WI38 (cell line): ENCODE data around the gene TUBA4B.
"Not testable (repeated sequence)": the region's sequence is repeated elsewhere in the genome, so short reads cannot be mapped to it uniquely, and the experiment has no call there.

Experiments
- H3K4me3 ChIP-seq: 2 replicates; pipeline ENCODE4 v1.5.1; 2011; ENCODE audit warnings: low read depth, mild to moderate bottlenecking, control low read depth, low read length
- CTCF ChIP-seq: IDR thresholded peaks from 2 replicates; pipeline ENCODE4 v1.5.1; 2012; ENCODE audit warnings: low read depth, mild to moderate bottlenecking, control low read depth, low read length

The TUBA4B gene

GRCh38 chr2:219251656-219252055, 1.4 kb upstream of the TUBA4B start:
- TF ChIP-seq CTCF = no peak
- H3K4me3 ChIP-seq = no peak overlapping the region

GRCh38 chr2:219252084-219252483, 959 bp upstream of the TUBA4B start:
- H3K4me3 ChIP-seq = no peak overlapping the region

DNA sequence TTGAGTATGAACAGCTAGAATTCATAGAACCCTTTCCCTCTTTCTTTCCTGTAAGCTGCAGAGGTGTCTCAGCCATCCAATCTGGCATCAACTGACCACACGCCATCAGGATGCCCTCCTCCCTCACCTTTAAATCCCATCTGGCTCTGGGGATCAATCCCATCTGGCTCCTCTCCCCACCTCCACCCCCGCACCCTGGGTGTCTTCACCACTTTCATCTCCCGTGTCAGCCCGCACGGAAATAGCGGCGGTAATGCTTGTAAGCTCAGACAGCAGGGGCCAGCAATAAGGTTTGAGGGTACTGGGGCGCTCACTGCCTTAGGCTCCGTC, 508 bp upstream of the TUBA4B start:
- peak overlapping the region; percentile 54 for H3K4me3 ChIP-seq
- no peak for TF ChIP-seq CTCF

More at GRCh38 chr2:219252084-219252483, 959 bp upstream of the TUBA4B start:
- TF ChIP-seq CTCF = no peak

DNA sequence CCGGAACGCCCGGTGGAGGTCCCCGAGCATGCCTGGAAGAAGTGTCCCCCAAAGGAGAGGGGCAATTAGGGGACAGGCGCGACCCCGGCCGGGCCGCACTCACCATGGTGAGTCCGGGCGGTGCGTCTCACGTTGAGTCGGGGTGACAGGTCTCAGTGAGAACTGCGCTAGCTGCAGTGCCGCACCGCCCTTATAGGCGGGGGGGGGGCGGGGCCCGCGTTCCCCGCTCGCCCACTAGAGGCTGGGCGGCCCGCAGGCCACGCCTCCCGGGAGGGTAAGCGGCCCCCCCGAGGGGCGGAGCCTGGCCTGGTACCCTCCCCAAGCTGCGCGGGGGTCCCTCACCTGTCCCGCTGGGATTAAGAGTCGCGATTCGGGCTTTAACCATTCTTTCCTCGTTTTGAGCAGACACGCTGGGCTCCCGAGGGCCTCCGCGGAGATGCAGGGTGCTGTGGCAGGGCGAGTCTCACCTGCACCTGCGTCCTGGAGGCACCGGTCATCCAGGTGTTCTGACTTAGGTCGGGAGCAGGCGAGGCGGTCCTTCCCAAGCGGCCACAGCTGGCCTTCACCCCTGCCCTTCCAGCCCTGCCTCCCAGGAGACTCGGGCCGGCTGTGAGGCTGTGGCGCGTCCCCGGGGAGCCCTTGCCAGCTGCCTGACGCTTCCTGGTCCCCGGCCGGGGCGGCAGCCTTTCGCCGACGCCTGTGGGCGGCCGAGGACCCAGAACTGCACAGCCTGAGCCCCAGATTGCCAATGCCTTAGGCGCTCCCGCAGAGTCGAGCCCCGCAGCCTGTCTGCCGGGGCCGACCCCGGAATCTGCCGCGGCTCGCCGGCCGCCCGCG, 928 bp downstream of the TUBA4B start, which contains the start of gene TUBA4A:
TSS of gene TUBA4A (minus strand) at position 166 of the 837 bp plus-strand sequence. CDS start at position 106, 60 bp downstream.
- peak within 1 kb of the TSS; percentile 54 for H3K4me3 ChIP-seq
- no peak for TF ChIP-seq CTCF

GRCh38 chr2:219254590-219255201, 1.7 kb downstream of the TUBA4B start:
- TF ChIP-seq CTCF = no peak
- H3K4me3 ChIP-seq = peak overlapping the region; percentile 54

- not testable (repeated sequence) for H3K4me3 ChIP-seq
Observed at GRCh38 chr2:219258942-219259341, 5.9 kb downstream of the TUBA4B start.

DNA sequence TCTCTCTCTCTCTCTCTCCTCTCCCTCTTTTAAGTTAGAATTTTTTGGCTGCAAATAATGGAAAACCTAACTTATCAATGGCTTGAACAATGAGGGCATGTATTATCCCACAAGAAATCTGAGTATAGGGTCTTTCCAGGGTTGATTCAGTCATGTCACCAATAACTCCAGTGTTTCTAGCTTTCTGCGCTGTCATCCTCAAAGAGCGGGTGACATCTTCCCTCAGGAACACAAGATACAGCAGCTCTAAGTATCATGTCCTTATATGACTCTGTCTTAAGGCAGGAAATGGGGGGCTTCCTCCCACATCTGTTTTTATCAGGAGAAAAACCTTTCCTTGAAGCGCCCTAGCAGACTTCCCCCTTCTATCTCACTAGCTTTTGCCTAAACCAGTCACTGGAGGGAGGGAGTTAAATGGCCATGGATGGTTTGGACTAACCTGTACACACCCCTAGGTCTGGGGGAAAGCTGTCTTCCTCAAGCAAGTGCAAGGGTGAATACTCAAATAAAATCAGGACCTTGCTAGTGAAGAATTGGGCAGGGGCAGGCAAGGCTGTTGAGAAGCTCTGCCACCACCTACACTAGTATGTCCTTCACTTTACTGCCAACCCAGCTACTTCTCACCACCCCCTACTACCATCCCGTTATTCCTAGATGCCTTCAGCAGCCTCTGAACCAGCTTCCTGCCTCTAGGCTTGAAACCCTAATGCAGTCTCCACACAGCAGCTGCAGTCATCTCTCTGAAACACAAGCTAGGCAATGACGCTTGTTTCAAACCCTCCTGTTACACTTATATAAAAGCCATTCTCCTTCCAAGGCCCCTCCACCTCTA, 8.2 kb downstream of the TUBA4B start:
- no peak overlapping the region for H3K4me3 ChIP-seq
- no peak for TF ChIP-seq CTCF
